Duodenal mucosa (tissue), 2 donors: ENCODE results near the gene CHCHD6.

ENCODE experiments used
- H3K27ac ChIP-seq: one replicate; pipeline ENCODE4 v1.7.0; 2013; ENCODE audit warnings: low read depth, low read length
- H3K27me3 ChIP-seq, 2 donors: one replicate each; pipeline ENCODE4 v1.7.0; 2013; ENCODE audit warnings: low read length in 2 of 2, control low read depth in 1 of 2; ENCODE audit not compliant: insufficient read depth in 2 of 2, control insufficient read depth in 1 of 2
- H3K36me3 ChIP-seq, 2 donors: one replicate each; pipeline ENCODE4 v1.7.0; 2013; ENCODE audit warnings: low read length in 2 of 2, control low read depth in 1 of 2; ENCODE audit not compliant: insufficient read depth in 2 of 2, control insufficient read depth in 1 of 2
- H3K4me1 ChIP-seq, 2 donors: one replicate each; pipeline ENCODE4 v1.7.0; 2013; ENCODE audit warnings: low read length in 2 of 2, control low read depth in 1 of 2; ENCODE audit not compliant: insufficient read depth in 2 of 2, control insufficient read depth in 1 of 2
- H3K4me3 ChIP-seq, 2 donors: one replicate each; pipeline ENCODE4 v1.7.0; 2013; ENCODE audit warnings: low read length in 2 of 2, low read depth in 1 of 2
- H3K9ac ChIP-seq, 2 donors: one replicate each; pipeline ENCODE4 v1.7.0; 2013; ENCODE audit warnings: low read length in 2 of 2, low read depth in 1 of 2
- H3K9me3 ChIP-seq, 2 donors: one replicate each; pipeline ENCODE4 v1.7.0; 2013; ENCODE audit warnings: low read length in 2 of 2, control low read depth in 1 of 2; ENCODE audit not compliant: control insufficient read depth in 1 of 2

CHCHD6 gene

DNA sequence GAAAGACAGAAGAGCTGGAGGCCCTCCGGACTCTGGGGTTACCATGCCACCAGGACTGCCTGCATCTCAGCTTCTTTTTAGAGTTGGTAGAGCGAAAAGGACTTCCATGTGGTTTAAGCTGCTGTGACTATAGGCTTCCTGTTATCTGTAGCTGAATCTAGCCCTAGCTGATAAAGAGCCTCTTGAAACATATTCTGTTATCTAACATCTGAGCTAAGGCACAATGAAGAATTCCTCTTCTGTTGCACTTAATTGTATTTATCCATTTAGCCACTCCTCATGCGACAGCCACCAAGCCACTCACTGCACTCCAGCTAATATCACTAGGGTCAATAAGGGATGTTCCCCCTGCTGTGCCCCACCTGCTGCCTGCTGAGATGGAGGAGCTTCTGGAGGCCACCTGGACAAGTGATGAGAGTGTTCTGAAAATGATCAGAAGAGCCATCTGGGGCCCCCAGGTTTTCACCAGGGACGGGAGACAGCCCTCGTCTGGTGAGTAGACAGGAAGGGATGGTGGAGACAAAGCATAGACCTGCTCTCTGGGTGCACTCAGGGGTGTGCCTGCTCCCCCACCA lies 184.2 kb downstream of the CHCHD6 start:
- no peaks in the 10 kb centered on the region for H3K36me3 ChIP-seq
- no peak overlapping the region for H3K9ac ChIP-seq
- no peaks in the 10 kb centered on the region for H3K27me3 ChIP-seq
- H3K4me1 ChIP-seq: no peaks in the 10 kb centered on the region
- no peaks in the 10 kb centered on the region for H3K9me3 ChIP-seq
- no peak overlapping the region for H3K4me3 ChIP-seq
- H3K27ac ChIP-seq: no peak overlapping the region

- Histone ChIP-seq H3K4me1 (no peaks in the 10 kb centered on the region), H3K9me3 (no peaks in the 10 kb centered on the region), H3K27me3 (no peaks in the 10 kb centered on the region), H3K4me3 (no peak overlapping the region), H3K9ac (no peak overlapping the region), H3K27ac (no peak overlapping the region), H3K36me3 (no peaks in the 10 kb centered on the region)
Observed at GRCh38 chr3:126889276-126890201, 185.5 kb downstream of the CHCHD6 start.

- Histone ChIP-seq H3K9ac (no peak overlapping the region), H3K36me3 (no peaks in the 10 kb centered on the region), H3K9me3 (no peaks in the 10 kb centered on the region), H3K4me1 (no peaks in the 10 kb centered on the region), H3K27me3 (no peaks in the 10 kb centered on the region), H3K4me3 (no peak overlapping the region), H3K27ac (no peak overlapping the region)
Observed at GRCh38 chr3:126891141-126891540, 187.1 kb downstream of the CHCHD6 start.

DNA sequence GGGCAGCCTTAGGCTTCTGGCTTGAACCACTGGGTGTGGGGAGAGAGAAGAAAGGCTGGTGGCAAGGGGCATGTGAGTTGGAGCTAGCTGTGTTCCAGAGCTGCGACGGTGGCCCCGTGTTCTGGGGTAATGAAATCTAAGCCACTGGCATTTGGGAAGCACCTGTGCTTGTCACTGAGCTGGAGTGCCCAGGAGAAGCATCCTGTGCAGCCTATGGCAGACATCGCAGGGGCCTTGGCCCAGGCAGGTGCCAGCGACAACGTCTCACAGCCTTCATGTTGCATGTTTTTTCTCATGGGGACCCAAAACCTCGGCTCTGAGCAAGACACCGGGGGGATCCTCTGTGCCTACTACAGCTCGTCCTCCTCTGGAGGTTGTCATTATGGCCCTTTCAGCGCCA lies 187.8 kb downstream of the CHCHD6 start:
- no peak overlapping the region for H3K27ac ChIP-seq
- H3K4me1 ChIP-seq: no peaks in the 10 kb centered on the region
- no peaks in the 10 kb centered on the region for H3K27me3 ChIP-seq
- no peaks in the 10 kb centered on the region for H3K36me3 ChIP-seq
- no peaks in the 10 kb centered on the region for H3K9me3 ChIP-seq
- no peak overlapping the region for H3K9ac ChIP-seq
- H3K4me3 ChIP-seq: no peak overlapping the region

- no peaks in the 10 kb centered on the region for H3K4me1 ChIP-seq
- H3K36me3 ChIP-seq: no peaks in the 10 kb centered on the region
- H3K9ac ChIP-seq: no peak overlapping the region
- no peaks in the 10 kb centered on the region for H3K9me3 ChIP-seq
- H3K27me3 ChIP-seq: no peaks in the 10 kb centered on the region
- H3K27ac ChIP-seq: no peak overlapping the region
- H3K4me3 ChIP-seq: no peak overlapping the region
Observed at GRCh38 chr3:126893651-126894050, 189.6 kb downstream of the CHCHD6 start.

GRCh38 chr3:126894475-126894874 lies 190.4 kb downstream of the CHCHD6 start:
- Histone ChIP-seq H3K4me3 (no peak overlapping the region), H3K9me3 (no peaks in the 10 kb centered on the region), H3K9ac (no peak overlapping the region), H3K27ac (no peak overlapping the region), H3K4me1 (no peaks in the 10 kb centered on the region), H3K36me3 (no peaks in the 10 kb centered on the region), H3K27me3 (no peaks in the 10 kb centered on the region)

DNA sequence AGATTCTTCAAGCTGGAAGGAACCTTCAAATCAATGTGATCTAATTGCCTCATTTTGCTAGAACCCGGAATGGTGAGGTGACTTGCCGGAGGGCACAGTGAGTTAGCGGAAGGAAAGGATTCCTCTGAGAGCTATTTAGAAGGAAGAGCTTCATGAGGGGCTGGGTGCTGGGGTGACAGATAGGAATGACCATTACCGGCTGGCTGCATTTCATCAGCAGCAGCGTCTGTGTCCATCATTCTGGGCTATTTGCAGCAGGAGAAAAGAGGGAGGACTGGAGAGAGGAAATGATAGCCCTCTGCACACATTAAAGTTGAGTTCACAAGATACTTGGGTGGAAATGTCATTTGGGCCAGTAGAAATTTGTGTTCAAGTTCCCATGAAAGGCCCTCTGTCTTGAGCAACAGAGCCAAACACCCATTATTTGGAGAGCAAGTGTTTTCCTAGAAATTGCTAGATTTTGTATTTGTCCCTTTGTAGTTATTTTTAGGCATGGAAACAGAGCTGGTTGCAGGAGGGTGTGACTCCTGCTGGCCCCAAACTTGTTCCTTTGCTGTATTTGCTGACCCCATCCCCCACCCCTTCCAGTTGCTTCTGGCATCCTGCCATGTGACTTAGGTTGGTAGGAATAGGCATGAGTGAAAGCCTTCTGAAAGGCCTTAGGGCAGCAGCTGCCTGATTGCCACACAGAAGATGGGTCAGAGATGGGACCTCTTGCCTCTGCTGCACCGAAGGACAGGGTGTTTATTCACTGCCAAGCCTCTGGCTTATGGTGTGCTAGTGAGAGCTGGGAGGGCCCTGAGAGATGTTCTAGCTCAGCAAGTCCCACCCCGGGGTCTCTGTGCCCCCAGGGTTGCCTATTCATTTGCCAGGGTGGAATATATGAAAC lies 191.4 kb downstream of the CHCHD6 start:
- Histone ChIP-seq H3K9me3 (no peaks in the 10 kb centered on the region), H3K27ac (no peak overlapping the region), H3K36me3 (no peaks in the 10 kb centered on the region), H3K4me1 (no peaks in the 10 kb centered on the region), H3K9ac (no peak overlapping the region), H3K27me3 (no peaks in the 10 kb centered on the region), H3K4me3 (no peak overlapping the region)

- Histone ChIP-seq H3K27ac (no peak overlapping the region), H3K9ac (no peak overlapping the region), H3K9me3 (no peaks in the 10 kb centered on the region)
Observed at GRCh38 chr3:126896067-126896441, 192.0 kb downstream of the CHCHD6 start.

GRCh38 chr3:126896968-126897367 lies 192.9 kb downstream of the CHCHD6 start:
- no peaks in the 10 kb centered on the region for H3K9me3 ChIP-seq
- no peak overlapping the region for H3K9ac ChIP-seq
- no peaks in the 10 kb centered on the region for H3K36me3 ChIP-seq
- no peak overlapping the region for H3K4me3 ChIP-seq
- no peaks in the 10 kb centered on the region for H3K4me1 ChIP-seq
- no peaks in the 10 kb centered on the region for H3K27me3 ChIP-seq
- no peak overlapping the region for H3K27ac ChIP-seq

More at GRCh38 chr3:126896067-126896441, 192.0 kb downstream of the CHCHD6 start:
- no peaks in the 10 kb centered on the region for H3K4me1 ChIP-seq
- no peaks in the 10 kb centered on the region for H3K36me3 ChIP-seq
- H3K4me3 ChIP-seq: no peak overlapping the region
- no peaks in the 10 kb centered on the region for H3K27me3 ChIP-seq

GRCh38 chr3:126897943-126898342 lies 193.9 kb downstream of the CHCHD6 start:
- Histone ChIP-seq H3K27me3 (no peaks in the 10 kb centered on the region), H3K27ac (no peak overlapping the region), H3K9ac (no peak overlapping the region)

More at GRCh38 chr3:126897943-126898342, 193.9 kb downstream of the CHCHD6 start:
- Histone ChIP-seq H3K4me1 (no peaks in the 10 kb centered on the region), H3K4me3 (no peak overlapping the region), H3K36me3 (no peaks in the 10 kb centered on the region), H3K9me3 (no peaks in the 10 kb centered on the region)
